GM18502 (cell line): ENCODE measurements around the gene SKIC2.

Experiments
- ATAC-seq: cut with Tn5 transposase; IDR thresholded peaks from one replicate; pipeline ENCODE4 v1.9.1; 2021; ENCODE audit warnings: mild to moderate bottlenecking; ENCODE audit not compliant: unreplicated experiment, poor library complexity

The SKIC2 gene

DNA sequence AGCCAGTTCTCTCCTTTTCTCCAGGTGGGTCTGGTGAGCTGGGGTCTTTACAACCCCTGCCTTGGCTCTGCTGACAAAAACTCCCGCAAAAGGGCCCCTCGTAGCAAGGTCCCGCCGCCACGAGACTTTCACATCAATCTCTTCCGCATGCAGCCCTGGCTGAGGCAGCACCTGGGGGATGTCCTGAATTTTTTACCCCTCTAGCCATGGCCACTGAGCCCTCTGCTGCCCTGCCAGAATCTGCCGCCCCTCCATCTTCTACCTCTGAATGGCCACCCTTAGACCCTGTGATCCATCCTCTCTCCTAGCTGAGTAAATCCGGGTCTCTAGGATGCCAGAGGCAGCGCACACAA, 13.8 kb upstream of the SKIC2 start:
- no peak for ATAC-seq

- no peak for ATAC-seq
These were observed 13.2 kb upstream of the SKIC2 start, which contains the start of gene CFB for GRCh38 chr6:31945507-31946369. Gene CFB (plus strand): TSS chr6:31946095. CDS start chr6:31946222, 127 bp downstream.

DNA sequence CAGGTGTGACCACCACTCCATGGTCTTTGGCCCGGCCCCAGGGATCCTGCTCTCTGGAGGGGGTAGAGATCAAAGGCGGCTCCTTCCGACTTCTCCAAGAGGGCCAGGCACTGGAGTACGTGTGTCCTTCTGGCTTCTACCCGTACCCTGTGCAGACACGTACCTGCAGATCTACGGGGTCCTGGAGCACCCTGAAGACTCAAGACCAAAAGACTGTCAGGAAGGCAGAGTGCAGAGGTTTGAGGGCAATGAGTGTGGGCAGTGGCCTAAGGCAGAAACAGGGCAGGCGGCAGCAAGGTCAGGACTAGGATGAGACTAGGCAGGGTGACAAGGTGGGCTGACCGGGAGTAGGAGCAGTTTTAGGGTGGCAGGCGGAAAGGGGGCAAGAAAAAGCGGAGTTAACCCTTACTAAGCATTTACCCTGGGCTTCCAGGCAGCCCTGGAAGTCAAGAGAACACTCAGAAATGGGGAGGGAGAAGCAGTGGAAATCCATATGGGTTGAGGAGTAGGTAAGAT, 12.5 kb upstream of the SKIC2 start:
- ATAC-seq: no peak

GRCh38 chr6:31947070-31947675, 11.8 kb upstream of the SKIC2 start:
- ATAC-seq: no peak

GRCh38 chr6:31947864-31948263, 11.1 kb upstream of the SKIC2 start:
- ATAC-seq: no peak

DNA sequence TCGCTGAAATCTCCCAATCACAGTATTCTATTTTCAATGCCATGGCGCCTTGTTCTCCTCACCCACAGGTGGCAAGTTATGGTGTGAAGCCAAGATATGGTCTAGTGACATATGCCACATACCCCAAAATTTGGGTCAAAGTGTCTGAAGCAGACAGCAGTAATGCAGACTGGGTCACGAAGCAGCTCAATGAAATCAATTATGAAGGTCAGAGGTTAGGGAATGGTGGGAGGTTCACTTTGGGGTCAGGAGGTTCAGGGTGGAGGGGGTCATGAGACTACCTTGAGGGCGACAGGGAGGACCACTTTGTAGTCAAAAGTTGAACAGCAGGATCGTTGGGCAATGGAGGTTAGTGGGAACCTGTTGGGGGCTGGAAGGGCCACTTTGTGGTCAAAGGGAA, 10.7 kb upstream of the SKIC2 start:
- no peak for ATAC-seq

DNA sequence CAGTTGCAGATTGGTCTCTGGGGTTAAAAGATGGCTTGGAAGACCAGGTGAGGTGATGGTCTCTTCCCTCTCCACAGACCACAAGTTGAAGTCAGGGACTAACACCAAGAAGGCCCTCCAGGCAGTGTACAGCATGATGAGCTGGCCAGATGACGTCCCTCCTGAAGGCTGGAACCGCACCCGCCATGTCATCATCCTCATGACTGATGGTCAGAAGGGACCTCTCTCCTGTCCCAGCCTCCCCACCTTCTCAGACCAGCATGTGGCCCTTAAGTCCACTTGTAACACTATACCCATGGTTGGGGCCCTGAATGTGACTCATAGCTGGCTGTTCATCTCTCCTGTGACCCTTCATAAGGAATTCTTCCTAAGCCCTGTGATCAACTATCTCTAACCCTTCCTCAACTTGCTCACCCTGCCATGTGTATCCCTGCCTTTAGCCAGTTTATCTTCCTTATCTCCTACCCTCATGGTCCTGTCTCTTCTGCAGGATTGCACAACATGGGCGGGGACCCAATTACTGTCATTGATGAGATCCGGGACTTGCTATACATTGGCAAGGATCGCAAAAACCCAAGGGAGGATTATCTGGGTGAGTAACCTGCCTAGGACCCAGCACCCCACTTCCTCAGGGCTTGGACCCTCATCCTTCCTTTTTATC, 10.1 kb upstream of the SKIC2 start:
- ATAC-seq: no peak

- ATAC-seq: no peak
These were observed 8.9 kb upstream of the SKIC2 start for GRCh38 chr6:31949926-31950548.

- no peak for ATAC-seq
These were observed 6.7 kb upstream of the SKIC2 start for GRCh38 chr6:31952140-31952805.

GRCh38 chr6:31952890-31953289, 6.1 kb upstream of the SKIC2 start:
- no peak for ATAC-seq

- no peak for ATAC-seq
These were observed 4.5 kb upstream of the SKIC2 start for GRCh38 chr6:31954511-31954910.

- no peak for ATAC-seq
These were observed 2.2 kb upstream of the SKIC2 start for GRCh38 chr6:31956796-31957195.

GRCh38 chr6:31958412-31958740, 599 bp upstream of the SKIC2 start:
- ATAC-seq: peak; percentile 15

GRCh38 chr6:31961616-31962015, 2.6 kb downstream of the SKIC2 start:
- ATAC-seq: no peak

GRCh38 chr6:31963921-31964320, 4.9 kb downstream of the SKIC2 start:
- ATAC-seq: no peak

GRCh38 chr6:31965700-31966099, 6.7 kb downstream of the SKIC2 start:
- ATAC-seq: no peak

DNA sequence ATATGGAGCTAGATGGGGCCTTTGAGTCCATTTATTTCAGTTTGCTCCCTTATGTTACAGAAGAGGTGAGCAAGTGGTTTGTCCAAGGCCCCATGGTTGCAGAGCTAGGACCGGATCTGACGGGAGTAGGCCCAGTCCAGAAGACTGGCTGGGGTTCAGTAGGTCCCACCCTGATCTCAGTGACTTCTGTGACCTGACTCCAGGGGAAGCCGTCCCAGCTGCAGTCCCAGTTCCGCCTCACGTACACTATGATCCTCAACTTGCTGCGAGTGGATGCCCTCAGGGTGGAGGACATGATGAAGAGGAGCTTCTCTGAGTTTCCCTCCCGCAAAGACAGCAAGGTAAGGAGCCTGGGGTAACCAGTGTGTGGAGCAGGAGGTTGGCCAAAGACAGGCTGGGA, 7.5 kb downstream of the SKIC2 start:
- no peak for ATAC-seq

- no peak for ATAC-seq
These were observed 8.3 kb downstream of the SKIC2 start for GRCh38 chr6:31966997-31967925.

DNA sequence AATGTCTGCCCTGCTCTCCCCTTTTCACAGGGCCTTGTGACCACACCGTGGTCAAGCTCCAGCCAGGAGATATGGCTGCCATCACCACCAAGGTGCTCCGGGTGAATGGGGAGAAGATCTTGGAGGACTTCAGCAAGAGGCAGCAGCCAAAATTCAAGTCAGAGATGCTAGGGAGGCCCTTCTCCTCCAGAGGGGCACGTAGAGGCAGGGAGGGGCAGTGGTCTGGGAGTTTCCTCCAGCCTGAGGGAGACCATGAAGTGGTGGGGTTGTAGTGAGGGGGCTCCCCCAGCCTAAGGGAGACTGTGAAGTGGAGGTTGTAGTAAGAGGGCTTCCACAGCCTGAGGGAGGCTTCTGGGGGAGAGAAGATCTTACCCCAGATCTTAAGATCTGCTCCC, 8.9 kb downstream of the SKIC2 start:
- no peak for ATAC-seq
